Measurements from ENCODE around the gene FGF5. TPM values are rescaled to one million over a fixed set of nuclear protein-coding genes. Genes with fewer than 3 reads are reported as not detected.

FGF5 gene, protein sequence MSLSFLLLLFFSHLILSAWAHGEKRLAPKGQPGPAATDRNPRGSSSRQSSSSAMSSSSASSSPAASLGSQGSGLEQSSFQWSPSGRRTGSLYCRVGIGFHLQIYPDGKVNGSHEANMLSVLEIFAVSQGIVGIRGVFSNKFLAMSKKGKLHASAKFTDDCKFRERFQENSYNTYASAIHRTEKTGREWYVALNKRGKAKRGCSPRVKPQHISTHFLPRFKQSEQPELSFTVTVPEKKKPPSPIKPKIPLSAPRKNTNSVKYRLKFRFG
- 3.1 TPM for polyA plus RNA-seq (2013, experiment 1 of 2)
- 3.2 TPM for polyA plus RNA-seq (2013, experiment 2 of 2)

DNA sequence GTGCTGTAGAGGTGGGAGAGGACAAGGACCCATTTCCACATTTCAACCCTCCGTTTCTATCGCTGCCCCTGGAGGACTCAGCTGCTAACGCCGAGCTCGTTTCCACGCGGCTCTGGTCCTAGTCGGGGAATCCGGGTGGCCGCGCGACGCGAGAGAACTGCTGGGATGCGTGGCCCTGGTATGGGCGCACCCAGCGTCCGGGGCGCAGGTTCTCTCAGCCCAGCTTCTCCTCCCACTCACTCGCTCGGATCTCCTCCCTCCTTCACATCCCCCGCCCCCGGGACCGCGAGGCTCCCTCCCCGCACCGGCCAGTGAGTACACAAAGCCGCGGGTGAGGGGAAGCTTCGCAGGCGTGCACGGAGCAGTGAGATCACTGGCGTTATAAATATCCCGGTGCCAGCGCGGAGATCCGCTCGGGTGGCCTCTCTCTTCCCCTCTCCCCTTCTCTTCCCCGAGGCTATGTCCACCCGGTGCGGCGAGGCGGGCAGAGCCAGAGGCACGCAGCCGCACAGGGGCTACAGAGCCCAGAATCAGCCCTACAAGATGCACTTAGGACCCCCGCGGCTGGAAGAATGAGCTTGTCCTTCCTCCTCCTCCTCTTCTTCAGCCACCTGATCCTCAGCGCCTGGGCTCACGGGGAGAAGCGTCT lies at the start of gene FGF5:
Gene FGF5 (plus strand): TSS at position 412 of the 649 bp plus-strand sequence. CDS start 161 bp downstream, at position 573.
- H3K27ac ChIP-seq (ENCODE audit: low read length, poor library complexity, severe bottlenecking), result peak within 1 kb of the TSS; percentile 94
- H3K79me1 ChIP-seq (replicated peaks; ENCODE audit: low read length, poor library complexity, severe bottlenecking), result peaks cover 3% of the 10 kb centered on the region
- H3K23ac ChIP-seq (ENCODE audit: low read length in 2 of 2), result peak within 1 kb of the TSS; percentile 37 to 57
- H2BK120ac ChIP-seq (ENCODE audit: low read depth, low read length), result no peak within 1 kb of the TSS
- peak within 1 kb of the TSS; percentile 11 to 74 for H2BK12ac ChIP-seq (ENCODE audit: low read length in 2 of 2)
- H3K14ac ChIP-seq (ENCODE audit: low read length in 2 of 2), result peak within 1 kb of the TSS in 1 of 2 experiments; percentile 62
- peak within 1 kb of the TSS; percentile 91 for H3K4me2 ChIP-seq (ENCODE audit: low read length, poor library complexity, severe bottlenecking)
- DNase-seq, result peak; percentile 89
- H4K8ac ChIP-seq (ENCODE audit: low read length), result peak within 1 kb of the TSS; percentile 49
- H3K4ac ChIP-seq (ENCODE audit: low read depth in 1 of 2, low read length in 2 of 2), result peak within 1 kb of the TSS; percentile 24 to 54
- peak within 1 kb of the TSS; percentile 95 for H3K9ac ChIP-seq (ENCODE audit: low read length)
- WGBS, result under 1% methylated on average over 47 of the region's 50 CpGs
- peak within 1 kb of the TSS; percentile 94 for H2BK5ac ChIP-seq (ENCODE audit: low read depth, low read length, poor library complexity, severe bottlenecking)
- peak within 1 kb of the TSS; percentile 21 for H4K91ac ChIP-seq (ENCODE audit: low read length)
- H3K27me3 ChIP-seq (ENCODE audit: control insufficient read depth in 1 of 2, insufficient read depth in 1 of 2, low read length in 2 of 2), result peaks cover 5 to 6% of the 10 kb centered on the region in 2 experiments
- H3K9me3 ChIP-seq (ENCODE audit: control insufficient read depth, low read length), result no peaks in the 10 kb centered on the region
- H3K4me1 ChIP-seq (ENCODE audit: control insufficient read depth, insufficient read depth, low read depth, low read length), result peaks cover 13% of the 10 kb centered on the region
- peaks cover 0 to 3% of the 10 kb centered on the region in 2 experiments for H3K36me3 ChIP-seq (ENCODE audit: control insufficient read depth in 1 of 2, insufficient read depth in 2 of 2, low read depth in 1 of 2, low read length in 2 of 2)
- H2AFZ ChIP-seq (ENCODE audit: low read depth, low read length), result peak within 1 kb of the TSS; percentile 48
- H2AK5ac ChIP-seq (ENCODE audit: low read length, severe bottlenecking), result peak within 1 kb of the TSS; percentile 35
- peak within 1 kb of the TSS; percentile 52 for H2BK15ac ChIP-seq (ENCODE audit: low read depth, poor library complexity, severe bottlenecking)
- H3K4me3 ChIP-seq (ENCODE audit: insufficient read depth in 1 of 2, low read depth in 1 of 2, low read length in 2 of 2), result peak within 1 kb of the TSS; percentile 88 to 98
- H3K18ac ChIP-seq (ENCODE audit: low read depth in 1 of 2, low read length in 2 of 2), result peak within 1 kb of the TSS; percentile 70 to 88

DNA sequence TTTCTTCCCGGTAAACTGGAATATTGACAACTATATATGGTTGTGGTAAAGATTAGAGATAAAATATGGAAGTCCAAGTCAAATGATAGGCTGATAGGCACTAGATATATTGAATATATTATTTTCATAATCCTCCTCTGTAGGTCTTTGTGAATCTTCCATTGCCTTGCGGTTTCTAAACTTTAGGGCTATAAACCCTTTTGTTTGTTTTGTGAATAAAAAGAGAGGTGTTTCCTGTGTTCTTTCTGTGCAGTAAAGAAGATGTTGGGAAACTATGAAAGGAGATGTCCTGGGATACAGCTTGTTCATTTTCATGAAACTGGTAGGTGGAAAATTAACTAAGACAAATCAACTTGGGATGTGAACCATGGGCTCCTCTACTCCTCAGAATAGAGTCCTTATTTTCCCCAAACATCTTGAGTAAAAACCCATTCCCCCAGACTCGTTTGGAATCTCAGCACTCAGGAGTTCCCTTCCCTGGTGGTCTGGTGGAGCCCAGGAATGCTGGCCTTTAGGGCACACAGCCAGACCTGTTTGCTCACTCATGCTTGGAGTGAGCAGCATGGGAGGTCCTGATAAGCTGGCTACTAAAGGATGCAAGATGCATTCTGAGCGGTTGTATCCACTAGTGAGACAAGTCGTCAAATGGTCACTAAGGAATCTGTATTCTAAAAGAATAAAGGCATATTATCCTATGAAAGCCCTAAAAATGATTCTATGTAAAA lies 47.0 kb upstream of the FGF5 start:
- Histone ChIP-seq H3K4ac (ENCODE audit: low read depth in 1 of 2, low read length in 2 of 2) (no peak overlapping the region), H3K9me3 (ENCODE audit: control insufficient read depth, low read length) (no peaks in the 10 kb centered on the region), H4K8ac (ENCODE audit: low read length) (no peak overlapping the region), H2BK12ac (ENCODE audit: low read length in 2 of 2) (no peak overlapping the region), H4K91ac (ENCODE audit: low read length) (no peak overlapping the region), H3K27me3 (ENCODE audit: control insufficient read depth in 1 of 2, insufficient read depth in 1 of 2, low read length in 2 of 2) (no peaks in the 10 kb centered on the region), H2AFZ (ENCODE audit: low read depth, low read length) (no peak overlapping the region), H3K79me1 (replicated peaks; ENCODE audit: low read length, poor library complexity, severe bottlenecking) (no peaks in the 10 kb centered on the region), H2AK5ac (ENCODE audit: low read length, severe bottlenecking) (no peak overlapping the region), H3K36me3 (ENCODE audit: control insufficient read depth in 1 of 2, insufficient read depth in 2 of 2, low read depth in 1 of 2, low read length in 2 of 2) (no peaks in the 10 kb centered on the region), H3K27ac (ENCODE audit: low read length, poor library complexity, severe bottlenecking) (no peak overlapping the region), H2BK5ac (ENCODE audit: low read depth, low read length, poor library complexity, severe bottlenecking) (no peak overlapping the region), H3K9ac (ENCODE audit: low read length) (no peak overlapping the region), H2BK120ac (ENCODE audit: low read depth, low read length) (no peak overlapping the region), H3K18ac (ENCODE audit: low read depth in 1 of 2, low read length in 2 of 2) (no peak overlapping the region), H3K4me1 (ENCODE audit: control insufficient read depth, insufficient read depth, low read depth, low read length) (peaks cover 2% of the 10 kb centered on the region), H2BK15ac (ENCODE audit: low read depth, poor library complexity, severe bottlenecking) (no peak overlapping the region), H3K14ac (ENCODE audit: low read length in 2 of 2) (no peak overlapping the region), H3K4me2 (ENCODE audit: low read length, poor library complexity, severe bottlenecking) (no peak overlapping the region), H3K23ac (ENCODE audit: low read length in 2 of 2) (no peak overlapping the region), H3K4me3 (ENCODE audit: insufficient read depth in 1 of 2, low read depth in 1 of 2, low read length in 2 of 2) (no peak overlapping the region)
- DNase-seq, result no peak
- WGBS, result 19% methylated on average over 2 of the region's 5 CpGs

DNA sequence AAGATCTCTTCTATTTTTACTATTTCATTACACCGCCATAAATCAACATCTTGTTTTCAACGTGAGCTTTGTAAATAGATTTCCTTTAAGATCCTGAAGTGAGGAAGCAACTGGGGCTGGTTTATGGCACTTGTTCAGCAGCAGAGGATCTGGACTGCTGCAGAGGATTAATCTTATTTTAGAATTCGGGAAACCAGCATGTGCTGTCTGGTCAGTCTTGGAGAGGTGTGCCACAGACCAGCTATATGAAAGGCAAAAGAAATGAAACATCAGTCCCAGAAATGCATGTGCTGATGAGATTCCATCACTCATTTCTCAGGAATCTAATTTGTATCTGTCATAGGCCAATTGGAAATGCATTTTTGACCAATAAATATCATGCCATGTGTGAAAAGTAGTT lies 45.8 kb upstream of the FGF5 start:
- no peak for DNase-seq
- H3K4me3 ChIP-seq (ENCODE audit: insufficient read depth in 1 of 2, low read depth in 1 of 2, low read length in 2 of 2), result no peak overlapping the region
- no peak overlapping the region for H3K27ac ChIP-seq (ENCODE audit: low read length, poor library complexity, severe bottlenecking)
- H2BK12ac ChIP-seq (ENCODE audit: low read length in 2 of 2), result no peak overlapping the region
- no peak overlapping the region for H3K4me2 ChIP-seq (ENCODE audit: low read length, poor library complexity, severe bottlenecking)
- no peak overlapping the region for H3K4ac ChIP-seq (ENCODE audit: low read depth in 1 of 2, low read length in 2 of 2)
- H2BK5ac ChIP-seq (ENCODE audit: low read depth, low read length, poor library complexity, severe bottlenecking), result no peak overlapping the region
- no peaks in the 10 kb centered on the region for H3K36me3 ChIP-seq (ENCODE audit: control insufficient read depth in 1 of 2, insufficient read depth in 2 of 2, low read depth in 1 of 2, low read length in 2 of 2)
- no peak overlapping the region for H4K91ac ChIP-seq (ENCODE audit: low read length)
- peak overlapping the region; percentile 23 for H3K9ac ChIP-seq (ENCODE audit: low read length)
- H4K8ac ChIP-seq (ENCODE audit: low read length), result no peak overlapping the region
- H2AFZ ChIP-seq (ENCODE audit: low read depth, low read length), result no peak overlapping the region
- H2BK15ac ChIP-seq (ENCODE audit: low read depth, poor library complexity, severe bottlenecking), result no peak overlapping the region
- WGBS, result 8% methylated on average over 3 of the region's 3 CpGs
- no peak overlapping the region for H2AK5ac ChIP-seq (ENCODE audit: low read length, severe bottlenecking)
- H3K4me1 ChIP-seq (ENCODE audit: control insufficient read depth, insufficient read depth, low read depth, low read length), result peaks cover 2% of the 10 kb centered on the region
- no peaks in the 10 kb centered on the region for H3K27me3 ChIP-seq (ENCODE audit: control insufficient read depth in 1 of 2, insufficient read depth in 1 of 2, low read length in 2 of 2)
- no peak overlapping the region for H3K18ac ChIP-seq (ENCODE audit: low read depth in 1 of 2, low read length in 2 of 2)
- no peak overlapping the region for H3K14ac ChIP-seq (ENCODE audit: low read length in 2 of 2)
- no peak overlapping the region for H3K23ac ChIP-seq (ENCODE audit: low read length in 2 of 2)
- no peaks in the 10 kb centered on the region for H3K79me1 ChIP-seq (replicated peaks; ENCODE audit: low read length, poor library complexity, severe bottlenecking)
- H2BK120ac ChIP-seq (ENCODE audit: low read depth, low read length), result no peak overlapping the region
- H3K9me3 ChIP-seq (ENCODE audit: control insufficient read depth, low read length), result no peaks in the 10 kb centered on the region

DNA sequence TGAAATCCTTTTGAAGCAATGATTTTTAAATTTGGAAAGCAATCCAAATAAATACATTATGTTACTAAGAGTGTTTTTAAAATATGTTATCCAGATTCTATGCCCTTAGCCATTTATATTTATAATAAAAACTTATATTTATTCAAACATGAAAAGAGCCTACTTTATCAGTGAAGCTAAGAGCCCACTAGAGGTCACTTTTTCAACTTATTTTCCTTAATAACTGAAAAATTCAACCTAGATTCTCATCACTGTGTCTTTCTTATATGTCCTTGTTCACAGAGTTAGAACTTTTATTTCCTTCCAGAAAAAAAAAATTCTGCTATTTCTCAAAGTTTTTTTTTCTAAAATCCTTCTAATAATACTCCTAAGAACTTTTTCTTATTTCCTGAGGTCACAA lies 45.3 kb upstream of the FGF5 start:
- H3K4me1 ChIP-seq (ENCODE audit: control insufficient read depth, insufficient read depth, low read depth, low read length), result peaks cover 2% of the 10 kb centered on the region
- no peak overlapping the region for H2AFZ ChIP-seq (ENCODE audit: low read depth, low read length)
- H3K27ac ChIP-seq (ENCODE audit: low read length, poor library complexity, severe bottlenecking), result no peak overlapping the region
- no peaks in the 10 kb centered on the region for H3K36me3 ChIP-seq (ENCODE audit: control insufficient read depth in 1 of 2, insufficient read depth in 2 of 2, low read depth in 1 of 2, low read length in 2 of 2)
- H2BK120ac ChIP-seq (ENCODE audit: low read depth, low read length), result no peak overlapping the region
- H4K8ac ChIP-seq (ENCODE audit: low read length), result no peak overlapping the region
- no peak overlapping the region for H4K91ac ChIP-seq (ENCODE audit: low read length)
- no peak overlapping the region for H2BK15ac ChIP-seq (ENCODE audit: low read depth, poor library complexity, severe bottlenecking)
- no peak overlapping the region for H3K14ac ChIP-seq (ENCODE audit: low read length in 2 of 2)
- H2AK5ac ChIP-seq (ENCODE audit: low read length, severe bottlenecking), result no peak overlapping the region
- H3K9me3 ChIP-seq (ENCODE audit: control insufficient read depth, low read length), result no peaks in the 10 kb centered on the region
- no peak overlapping the region for H2BK12ac ChIP-seq (ENCODE audit: low read length in 2 of 2)
- H3K18ac ChIP-seq (ENCODE audit: low read depth in 1 of 2, low read length in 2 of 2), result no peak overlapping the region
- no peak overlapping the region for H3K4me2 ChIP-seq (ENCODE audit: low read length, poor library complexity, severe bottlenecking)
- DNase-seq, result peak; percentile 25
- peak overlapping the region; percentile 23 for H3K9ac ChIP-seq (ENCODE audit: low read length)
- no peak overlapping the region for H2BK5ac ChIP-seq (ENCODE audit: low read depth, low read length, poor library complexity, severe bottlenecking)
- no peak overlapping the region for H3K4me3 ChIP-seq (ENCODE audit: insufficient read depth in 1 of 2, low read depth in 1 of 2, low read length in 2 of 2)
- H3K23ac ChIP-seq (ENCODE audit: low read length in 2 of 2), result no peak overlapping the region
- no peaks in the 10 kb centered on the region for H3K27me3 ChIP-seq (ENCODE audit: control insufficient read depth in 1 of 2, insufficient read depth in 1 of 2, low read length in 2 of 2)
- H3K79me1 ChIP-seq (replicated peaks; ENCODE audit: low read length, poor library complexity, severe bottlenecking), result no peaks in the 10 kb centered on the region
- no peak overlapping the region for H3K4ac ChIP-seq (ENCODE audit: low read depth in 1 of 2, low read length in 2 of 2)

All from mesenchymal stem cell (in vitro differentiated cells and primary cell).